ENCODE measurements around the gene UBAC1.

DNA sequence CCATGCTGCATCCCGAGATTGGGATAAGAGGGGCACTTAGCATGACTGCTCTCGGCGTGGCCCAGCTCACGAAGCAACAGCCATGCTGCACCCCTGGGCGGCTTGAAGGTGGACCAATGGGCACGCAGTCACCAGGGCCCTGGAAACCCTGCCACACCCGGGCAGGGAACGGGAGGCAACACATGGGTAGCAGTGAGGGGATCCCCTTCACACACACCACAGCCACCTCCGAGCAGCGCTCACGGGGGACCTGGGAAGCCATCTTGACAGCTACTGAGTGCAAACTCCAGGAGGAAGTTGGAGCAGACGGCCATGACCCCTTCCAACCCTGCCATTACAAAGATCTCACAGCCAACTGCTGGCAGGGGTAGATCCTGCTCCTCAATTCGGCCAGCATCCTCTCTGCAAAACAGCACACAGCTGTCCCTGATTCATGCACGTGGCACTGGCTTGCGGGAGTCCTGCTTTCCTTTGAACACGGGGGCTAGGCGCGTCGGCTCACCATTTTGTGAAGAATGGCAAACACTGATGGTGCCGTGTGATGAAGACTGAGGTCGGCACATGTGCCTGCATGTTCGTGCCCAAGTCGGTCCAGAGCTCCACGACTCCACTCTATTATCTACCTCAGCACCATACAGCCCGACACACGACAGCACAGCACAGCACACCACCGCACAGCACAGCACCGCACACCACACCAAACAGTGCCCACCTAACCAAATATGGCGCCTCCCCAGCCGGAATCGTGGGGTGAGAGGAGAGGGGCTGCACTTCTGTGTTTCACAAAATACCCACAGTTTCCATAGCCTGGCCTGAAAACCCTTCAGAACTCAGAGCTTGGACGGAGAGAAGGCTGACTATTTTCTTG lies 5.0 kb downstream of the UBAC1 start:
- TF ChIP-seq, protein P1, sequence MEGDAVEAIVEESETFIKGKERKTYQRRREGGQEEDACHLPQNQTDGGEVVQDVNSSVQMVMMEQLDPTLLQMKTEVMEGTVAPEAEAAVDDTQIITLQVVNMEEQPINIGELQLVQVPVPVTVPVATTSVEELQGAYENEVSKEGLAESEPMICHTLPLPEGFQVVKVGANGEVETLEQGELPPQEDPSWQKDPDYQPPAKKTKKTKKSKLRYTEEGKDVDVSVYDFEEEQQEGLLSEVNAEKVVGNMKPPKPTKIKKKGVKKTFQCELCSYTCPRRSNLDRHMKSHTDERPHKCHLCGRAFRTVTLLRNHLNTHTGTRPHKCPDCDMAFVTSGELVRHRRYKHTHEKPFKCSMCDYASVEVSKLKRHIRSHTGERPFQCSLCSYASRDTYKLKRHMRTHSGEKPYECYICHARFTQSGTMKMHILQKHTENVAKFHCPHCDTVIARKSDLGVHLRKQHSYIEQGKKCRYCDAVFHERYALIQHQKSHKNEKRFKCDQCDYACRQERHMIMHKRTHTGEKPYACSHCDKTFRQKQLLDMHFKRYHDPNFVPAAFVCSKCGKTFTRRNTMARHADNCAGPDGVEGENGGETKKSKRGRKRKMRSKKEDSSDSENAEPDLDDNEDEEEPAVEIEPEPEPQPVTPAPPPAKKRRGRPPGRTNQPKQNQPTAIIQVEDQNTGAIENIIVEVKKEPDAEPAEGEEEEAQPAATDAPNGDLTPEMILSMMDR (IDR thresholded peaks at IDR 0.05): no peak
- TF ChIP-seq, protein P2, sequence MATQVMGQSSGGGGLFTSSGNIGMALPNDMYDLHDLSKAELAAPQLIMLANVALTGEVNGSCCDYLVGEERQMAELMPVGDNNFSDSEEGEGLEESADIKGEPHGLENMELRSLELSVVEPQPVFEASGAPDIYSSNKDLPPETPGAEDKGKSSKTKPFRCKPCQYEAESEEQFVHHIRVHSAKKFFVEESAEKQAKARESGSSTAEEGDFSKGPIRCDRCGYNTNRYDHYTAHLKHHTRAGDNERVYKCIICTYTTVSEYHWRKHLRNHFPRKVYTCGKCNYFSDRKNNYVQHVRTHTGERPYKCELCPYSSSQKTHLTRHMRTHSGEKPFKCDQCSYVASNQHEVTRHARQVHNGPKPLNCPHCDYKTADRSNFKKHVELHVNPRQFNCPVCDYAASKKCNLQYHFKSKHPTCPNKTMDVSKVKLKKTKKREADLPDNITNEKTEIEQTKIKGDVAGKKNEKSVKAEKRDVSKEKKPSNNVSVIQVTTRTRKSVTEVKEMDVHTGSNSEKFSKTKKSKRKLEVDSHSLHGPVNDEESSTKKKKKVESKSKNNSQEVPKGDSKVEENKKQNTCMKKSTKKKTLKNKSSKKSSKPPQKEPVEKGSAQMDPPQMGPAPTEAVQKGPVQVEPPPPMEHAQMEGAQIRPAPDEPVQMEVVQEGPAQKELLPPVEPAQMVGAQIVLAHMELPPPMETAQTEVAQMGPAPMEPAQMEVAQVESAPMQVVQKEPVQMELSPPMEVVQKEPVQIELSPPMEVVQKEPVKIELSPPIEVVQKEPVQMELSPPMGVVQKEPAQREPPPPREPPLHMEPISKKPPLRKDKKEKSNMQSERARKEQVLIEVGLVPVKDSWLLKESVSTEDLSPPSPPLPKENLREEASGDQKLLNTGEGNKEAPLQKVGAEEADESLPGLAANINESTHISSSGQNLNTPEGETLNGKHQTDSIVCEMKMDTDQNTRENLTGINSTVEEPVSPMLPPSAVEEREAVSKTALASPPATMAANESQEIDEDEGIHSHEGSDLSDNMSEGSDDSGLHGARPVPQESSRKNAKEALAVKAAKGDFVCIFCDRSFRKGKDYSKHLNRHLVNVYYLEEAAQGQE (IDR thresholded peaks at IDR 0.05; ENCODE audit: low read depth, low read length): no peak
- TF ChIP-seq, protein P3, sequence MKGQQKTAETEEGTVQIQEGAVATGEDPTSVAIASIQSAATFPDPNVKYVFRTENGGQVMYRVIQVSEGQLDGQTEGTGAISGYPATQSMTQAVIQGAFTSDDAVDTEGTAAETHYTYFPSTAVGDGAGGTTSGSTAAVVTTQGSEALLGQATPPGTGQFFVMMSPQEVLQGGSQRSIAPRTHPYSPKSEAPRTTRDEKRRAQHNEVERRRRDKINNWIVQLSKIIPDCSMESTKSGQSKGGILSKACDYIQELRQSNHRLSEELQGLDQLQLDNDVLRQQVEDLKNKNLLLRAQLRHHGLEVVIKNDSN (IDR thresholded peaks at IDR 0.05; ENCODE audit: borderline replicate concordance, low read depth): no peak
- TF ChIP-seq, protein P4, sequence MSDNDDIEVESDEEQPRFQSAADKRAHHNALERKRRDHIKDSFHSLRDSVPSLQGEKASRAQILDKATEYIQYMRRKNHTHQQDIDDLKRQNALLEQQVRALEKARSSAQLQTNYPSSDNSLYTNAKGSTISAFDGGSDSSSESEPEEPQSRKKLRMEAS (IDR thresholded peaks at IDR 0.05; ENCODE audit: low read depth): no peak
- TF ChIP-seq POLR2AphosphoS5 (IDR thresholded peaks at IDR 0.05; ENCODE audit: low read depth, low read length) (no peak), JUND (IDR thresholded peaks at IDR 0.05) (no peak), EP300 (IDR thresholded peaks at IDR 0.05; ENCODE audit: borderline replicate concordance in 1 of 2, low read depth in 1 of 2, low read length in 1 of 2) (no peak), YY1 (IDR thresholded peaks at IDR 0.05; ENCODE audit: low read depth) (no peak)

Measured in SK-N-SH (cell line).